NCI-H774 (cell line): Measurements from ENCODE around the gene FAM83G.
"Not testable (repeated sequence)": the region's sequence is repeated elsewhere in the genome, so short reads cannot be mapped to it uniquely, and the experiment has no call there.

Experiments
- DNase-seq: peaks from one replicate; lab custom pipeline; 2025; lab: John Stamatoyannopoulos, UW

The FAM83G gene

GRCh38 chr17:19023209-19023999, 18.8 kb upstream of the FAM83G start:
- no peak for DNase-seq

GRCh38 chr17:19022747-19023146, 18.2 kb upstream of the FAM83G start:
- no peak for DNase-seq

GRCh38 chr17:19022128-19022527, 17.6 kb upstream of the FAM83G start:
- DNase-seq, result no peak

- DNase-seq, result no peak
Measured at GRCh38 chr17:19021622-19022083, 17.1 kb upstream of the FAM83G start.

- not testable (repeated sequence) for DNase-seq
Measured at GRCh38 chr17:19021011-19021621, 16.6 kb upstream of the FAM83G start.

- DNase-seq, result no peak
Measured at GRCh38 chr17:19020016-19020415, 15.5 kb upstream of the FAM83G start.

GRCh38 chr17:19019041-19019941, 14.7 kb upstream of the FAM83G start:
- DNase-seq, result no peak

- no peak for DNase-seq
Measured at GRCh38 chr17:19018600-19018950, 14.0 kb upstream of the FAM83G start.

- DNase-seq, result no peak
Measured at GRCh38 chr17:19017804-19018599, 13.4 kb upstream of the FAM83G start.

GRCh38 chr17:19017401-19017800, 12.8 kb upstream of the FAM83G start:
- no peak for DNase-seq

GRCh38 chr17:19016881-19017280, 12.3 kb upstream of the FAM83G start:
- DNase-seq, result no peak

- DNase-seq, result no peak
Measured at GRCh38 chr17:19016297-19016696, 11.7 kb upstream of the FAM83G start.

- no peak for DNase-seq
Measured at GRCh38 chr17:19015428-19015827, 10.9 kb upstream of the FAM83G start.

- DNase-seq, result no peak
Measured at GRCh38 chr17:19014628-19015215, 10.2 kb upstream of the FAM83G start.

- no peak for DNase-seq
Measured at GRCh38 chr17:19013806-19014627, 9.5 kb upstream of the FAM83G start.

- DNase-seq, result no peak
Measured at GRCh38 chr17:19013226-19013625, 8.7 kb upstream of the FAM83G start.

GRCh38 chr17:19012171-19013080, 7.9 kb upstream of the FAM83G start:
- DNase-seq, result no peak

GRCh38 chr17:19011581-19011980, 7.0 kb upstream of the FAM83G start:
- DNase-seq, result no peak

- no peak for DNase-seq
Measured at GRCh38 chr17:19010729-19011505, 6.4 kb upstream of the FAM83G start.
